CD4-positive, alpha-beta T cell treated with Interferon alpha-2 for 1 hour (primary cell): ENCODE data around the gene PADI6.

Experiments
- DNase-seq, 2 donors: peaks; one replicate each; pipeline ENCODE4 v3.0.0-alpha.2; 2020 to 2022

PADI6 gene

DNA sequence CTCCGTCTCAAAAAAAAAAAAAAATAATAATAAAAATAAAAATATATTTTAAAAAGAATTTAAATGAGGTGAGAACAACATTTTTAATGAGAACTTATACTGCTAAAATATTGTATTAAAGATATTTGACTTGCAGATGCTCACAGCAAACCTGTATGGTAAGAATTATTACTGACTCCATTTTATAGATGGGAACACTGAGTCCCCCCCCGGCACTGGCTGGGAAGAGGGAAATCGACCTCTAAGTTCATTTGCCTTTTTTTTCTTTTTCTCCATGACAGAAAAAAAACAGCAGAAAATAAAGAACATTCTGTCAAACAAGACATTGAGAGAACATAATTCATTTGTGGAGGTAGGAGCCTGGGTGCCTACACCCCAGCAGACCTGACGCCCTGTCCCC, 13.4 kb upstream of the PADI6 start:
- DNase-seq = no peak

DNA sequence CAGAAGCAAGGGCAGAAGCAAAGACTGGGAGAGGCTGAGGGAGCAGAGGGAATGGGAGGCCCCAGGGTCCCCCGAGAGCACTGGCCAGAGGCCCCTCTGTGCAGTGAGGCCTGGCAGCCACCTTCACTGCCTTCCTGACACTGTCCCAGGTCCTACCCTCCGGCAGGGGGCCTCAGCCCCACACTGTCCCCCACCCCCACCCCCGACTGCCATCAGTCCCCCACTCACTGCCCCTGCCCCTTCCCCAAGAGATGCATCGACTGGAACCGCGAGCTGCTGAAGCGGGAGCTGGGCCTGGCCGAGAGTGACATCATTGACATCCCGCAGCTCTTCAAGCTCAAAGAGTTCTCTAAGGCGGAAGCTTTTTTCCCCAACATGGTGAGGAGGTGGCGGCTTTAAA, 13.0 kb upstream of the PADI6 start:
- DNase-seq = no peak

GRCh38 chr1:17359808-17360207, 12.2 kb upstream of the PADI6 start:
- no peak for DNase-seq

DNA sequence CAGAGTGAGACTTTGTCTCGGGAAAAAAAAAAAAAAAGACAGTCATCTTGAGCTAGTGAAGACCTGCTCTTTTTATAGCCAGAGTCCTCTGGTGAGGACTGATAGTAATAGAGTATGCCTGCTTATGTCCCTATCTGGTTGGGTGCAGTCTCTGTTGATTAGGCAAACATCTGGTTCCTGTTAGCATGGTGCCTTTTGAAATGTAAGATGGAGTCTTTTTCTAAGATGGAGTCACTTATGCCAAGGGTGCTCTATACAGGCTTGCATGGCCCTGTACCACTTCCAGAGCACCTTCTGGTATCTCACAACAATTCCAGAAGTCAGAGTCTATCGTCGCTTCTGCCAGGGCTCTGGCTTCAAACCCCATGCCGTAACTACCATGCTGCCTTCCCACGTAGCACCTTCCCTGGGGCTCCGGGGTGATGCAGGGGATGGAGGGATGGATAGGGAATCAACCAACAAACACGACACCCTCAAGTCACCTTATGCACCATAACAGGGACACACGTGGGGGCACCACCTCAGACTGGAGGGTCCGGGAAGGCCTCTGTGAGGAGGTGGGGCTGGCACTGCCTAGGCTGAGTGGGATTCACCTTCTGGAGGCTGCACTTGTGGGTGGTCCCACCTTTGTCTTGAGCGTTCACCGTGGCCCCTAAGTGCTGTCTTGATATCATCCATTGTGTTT, 11.6 kb upstream of the PADI6 start:
- DNase-seq = no peak

GRCh38 chr1:17361687-17362086, 10.3 kb upstream of the PADI6 start:
- no peak for DNase-seq

DNA sequence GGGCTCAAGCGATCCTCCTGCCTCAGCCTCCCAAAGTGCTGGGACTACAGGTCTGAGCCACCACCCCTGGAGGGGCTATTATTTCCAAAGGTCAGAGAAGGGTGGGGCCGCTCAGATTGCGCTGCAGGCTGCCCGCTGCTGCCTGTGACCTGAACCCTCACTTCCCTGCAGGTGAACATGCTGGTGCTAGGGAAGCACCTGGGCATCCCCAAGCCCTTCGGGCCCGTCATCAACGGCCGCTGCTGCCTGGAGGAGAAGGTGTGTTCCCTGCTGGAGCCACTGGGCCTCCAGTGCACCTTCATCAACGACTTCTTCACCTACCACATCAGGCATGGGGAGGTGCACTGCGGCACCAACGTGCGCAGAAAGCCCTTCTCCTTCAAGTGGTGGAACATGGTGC, 8.6 kb upstream of the PADI6 start:
- DNase-seq = no peak

GRCh38 chr1:17363771-17364170, 8.2 kb upstream of the PADI6 start:
- DNase-seq = no peak

DNA sequence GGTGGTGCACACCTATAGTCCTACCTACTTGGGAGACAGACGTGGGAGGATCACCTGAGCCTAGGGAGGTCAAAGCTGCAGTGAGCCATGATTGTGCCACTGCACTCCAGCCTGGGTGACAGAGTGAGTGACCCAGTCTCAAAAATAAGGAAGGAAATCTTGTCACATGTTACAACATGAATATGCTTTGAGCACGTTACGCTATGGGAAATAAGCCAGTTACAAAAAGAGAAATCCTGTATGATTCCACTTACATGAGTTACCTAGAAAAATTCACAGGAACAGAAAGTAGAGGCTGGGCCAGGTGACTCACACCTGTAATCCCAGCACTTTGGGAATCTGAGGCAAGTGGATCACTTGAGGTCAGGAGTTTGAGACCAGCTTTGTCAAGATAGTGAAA, 6.7 kb upstream of the PADI6 start:
- DNase-seq = peak; percentile 3 to 8

DNA sequence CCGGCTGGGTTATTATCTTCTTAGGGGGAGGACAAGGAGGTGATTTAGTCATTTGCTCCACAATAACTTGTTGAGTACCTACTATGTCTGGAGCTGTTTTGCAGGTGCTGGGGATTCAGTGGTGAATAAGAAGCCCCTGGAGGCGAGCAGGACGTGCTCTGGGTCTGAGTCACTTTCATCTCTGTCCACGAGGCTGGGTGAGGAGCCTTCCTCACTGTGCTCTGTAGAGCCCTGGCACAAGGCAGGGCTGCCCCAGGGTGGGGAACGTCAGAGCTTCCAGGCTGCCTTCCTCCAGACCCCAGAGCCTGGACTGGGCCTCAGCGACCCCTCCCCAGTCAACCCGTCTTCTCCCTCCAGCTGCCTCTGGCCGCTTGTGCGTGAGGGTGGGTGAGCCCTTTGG, 2.5 kb upstream of the PADI6 start:
- DNase-seq = no peak

DNA sequence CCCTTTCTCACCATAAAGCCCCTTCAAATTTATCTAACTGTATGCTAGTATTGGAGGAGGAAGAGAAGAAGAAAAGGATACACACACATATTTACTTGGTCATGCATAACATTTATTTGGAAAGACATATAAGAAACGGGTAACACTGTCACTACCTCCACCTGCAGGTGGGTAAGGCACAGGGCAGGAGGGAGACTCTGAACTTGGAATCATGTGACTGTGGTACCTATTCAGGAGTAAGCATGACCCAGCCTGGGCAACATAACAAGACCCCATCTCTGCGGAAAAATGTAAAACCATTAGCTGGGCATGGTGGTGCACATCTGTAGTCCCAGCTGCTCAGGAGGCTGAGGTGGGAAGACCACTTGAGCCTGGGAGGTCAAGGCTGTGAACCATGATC, 1.4 kb upstream of the PADI6 start:
- DNase-seq = no peak

DNA sequence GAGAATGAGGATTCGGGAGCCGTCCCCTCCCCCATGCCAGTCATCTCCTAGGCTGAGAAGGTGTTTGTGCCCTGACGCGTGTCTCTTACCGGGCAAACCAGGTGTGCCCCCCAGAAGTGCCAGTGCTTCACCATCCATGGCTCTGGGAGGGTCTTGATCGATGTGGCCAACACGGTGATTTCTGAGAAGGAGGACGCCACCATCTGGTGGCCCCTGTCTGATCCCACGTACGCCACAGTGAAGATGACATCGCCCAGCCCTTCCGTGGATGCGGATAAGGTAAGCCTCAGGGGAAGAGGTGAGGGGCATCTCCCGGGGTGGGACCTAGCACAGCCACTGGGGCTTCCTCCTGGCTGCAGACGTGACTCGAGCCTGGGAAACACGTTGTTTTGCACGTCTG, 959 bp downstream of the PADI6 start:
- no peak for DNase-seq

DNA sequence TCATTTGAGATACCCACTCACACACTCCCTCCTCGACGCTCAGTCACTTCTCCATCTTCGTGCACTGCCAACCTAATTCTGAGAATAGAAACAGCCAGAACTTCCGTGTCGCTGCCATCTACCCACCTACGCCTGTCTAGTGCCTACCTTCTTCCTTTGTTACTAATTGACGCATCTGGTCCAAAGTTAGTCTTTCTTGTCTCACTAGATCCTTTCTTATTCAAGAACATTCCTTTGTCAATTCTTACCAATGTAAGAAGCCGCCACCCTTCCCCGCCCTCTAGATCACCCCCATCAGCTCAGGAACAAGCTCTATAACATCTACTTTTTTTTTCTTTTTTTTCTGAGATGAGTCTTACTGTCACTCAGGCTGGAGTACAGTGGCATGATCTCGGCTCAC, 3.7 kb downstream of the PADI6 start:
- no peak for DNase-seq

DNA sequence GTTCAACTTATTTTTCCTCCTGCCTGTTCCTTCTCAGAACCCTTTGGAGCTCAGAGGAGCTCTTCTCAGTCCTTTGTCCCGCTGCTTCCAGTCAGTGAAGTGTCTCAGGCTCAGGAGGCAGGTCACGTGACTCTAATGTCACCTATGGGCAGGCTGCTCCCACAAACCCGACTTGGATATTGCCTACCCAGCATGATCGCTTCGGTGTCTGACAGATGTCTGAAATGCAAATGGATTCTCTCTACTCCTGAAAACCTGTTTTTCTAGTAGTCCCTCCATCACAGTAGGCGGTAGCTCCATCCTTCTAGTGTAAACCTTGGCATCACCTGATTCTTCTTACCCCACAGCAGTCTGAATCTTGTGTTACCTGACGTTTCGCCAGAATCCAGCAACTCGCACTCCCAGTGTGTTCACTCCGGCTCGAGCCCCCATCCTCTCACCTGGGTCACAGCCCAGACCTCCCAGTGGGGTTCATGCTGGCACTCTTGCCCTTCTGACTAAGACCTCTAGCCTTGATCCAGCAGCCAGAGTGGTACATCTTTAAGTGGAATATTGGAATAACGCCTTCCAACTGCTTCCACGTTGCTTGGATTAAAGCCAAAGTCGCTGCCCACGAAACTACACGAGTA, 5.4 kb downstream of the PADI6 start:
- no peak for DNase-seq

DNA sequence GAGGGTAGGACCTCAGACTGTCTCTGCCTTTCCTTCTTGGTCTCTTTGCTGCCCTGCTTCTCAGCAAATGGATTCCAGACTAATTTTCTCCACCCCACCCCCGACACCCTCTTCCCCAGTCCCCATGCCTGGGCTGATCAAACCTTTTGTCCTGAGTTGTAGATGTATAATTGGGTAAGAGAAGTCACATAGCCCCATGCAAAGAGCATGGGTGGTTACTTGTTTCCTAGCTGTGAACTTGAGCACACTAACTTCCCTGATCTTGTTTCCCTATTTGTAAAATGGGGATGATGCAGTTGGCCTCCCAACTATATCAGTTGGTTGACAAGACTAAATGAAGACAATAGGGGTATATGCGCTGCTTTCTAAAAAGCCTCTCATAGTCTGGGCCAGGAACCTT, 9.2 kb downstream of the PADI6 start:
- no peak for DNase-seq

DNA sequence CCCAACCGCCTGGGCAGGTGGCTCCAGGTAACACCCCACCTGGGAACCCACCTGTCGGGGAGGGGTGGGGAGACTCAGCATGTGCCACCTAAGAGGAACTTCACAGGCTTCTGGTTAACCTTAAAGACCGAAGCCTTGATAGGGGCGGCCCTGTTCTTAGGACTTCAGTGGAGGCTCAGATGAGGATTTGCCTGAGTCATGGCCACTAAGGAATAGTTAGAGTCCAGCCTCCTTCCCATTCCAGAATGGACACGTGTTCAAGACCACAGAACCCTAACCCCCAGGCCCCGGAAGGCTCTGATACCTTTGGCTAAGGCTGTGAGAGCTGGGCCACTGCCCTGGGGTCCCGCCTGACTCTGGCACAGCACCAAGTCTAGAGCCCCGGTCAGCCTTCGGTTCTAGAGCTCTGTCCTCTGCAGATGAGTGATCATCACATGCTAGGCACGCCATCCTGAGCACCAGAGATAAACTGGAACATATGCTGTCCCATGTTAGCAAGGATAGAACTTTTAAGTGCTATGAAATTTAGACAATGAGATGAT, 20.3 kb downstream of the PADI6 start:
- DNase-seq = no peak

GRCh38 chr1:17393230-17393629, 21.2 kb downstream of the PADI6 start:
- DNase-seq = peak in 1 of 2 donors; percentile 11

- DNase-seq = peak in 1 of 2 donors; percentile 18
Measured at GRCh38 chr1:17397910-17398695, 26.1 kb downstream of the PADI6 start.

DNA sequence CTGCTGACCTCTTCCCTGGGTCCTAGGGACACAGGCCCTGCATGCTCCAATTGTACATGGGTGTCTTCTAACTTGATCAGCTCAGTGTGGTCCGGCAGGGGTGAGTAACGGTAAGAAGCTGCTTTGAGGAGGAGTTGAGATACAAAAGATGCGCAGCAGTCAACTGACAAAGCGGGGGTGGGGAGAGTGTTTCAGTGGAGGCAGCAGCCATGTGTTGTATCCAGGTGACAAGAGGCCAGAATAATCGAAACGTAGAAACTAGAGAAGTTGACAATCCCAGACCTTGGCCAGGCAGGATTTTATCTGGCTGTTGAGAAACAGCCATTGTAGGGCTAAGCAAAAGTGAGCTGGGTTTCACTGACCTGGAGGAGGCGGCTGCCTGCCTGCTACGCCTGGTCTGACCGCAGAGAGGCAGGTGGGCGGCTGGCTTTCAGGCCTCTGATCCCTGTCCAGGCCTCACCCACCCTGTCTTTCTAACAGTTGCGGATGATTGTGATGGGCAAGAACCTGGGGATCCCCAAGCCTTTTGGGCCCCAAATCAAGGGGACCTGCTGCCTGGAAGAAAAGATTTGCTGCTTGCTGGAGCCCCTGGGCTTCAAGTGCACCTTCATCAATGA, 28.8 kb downstream of the PADI6 start:
- DNase-seq = no peak

DNA sequence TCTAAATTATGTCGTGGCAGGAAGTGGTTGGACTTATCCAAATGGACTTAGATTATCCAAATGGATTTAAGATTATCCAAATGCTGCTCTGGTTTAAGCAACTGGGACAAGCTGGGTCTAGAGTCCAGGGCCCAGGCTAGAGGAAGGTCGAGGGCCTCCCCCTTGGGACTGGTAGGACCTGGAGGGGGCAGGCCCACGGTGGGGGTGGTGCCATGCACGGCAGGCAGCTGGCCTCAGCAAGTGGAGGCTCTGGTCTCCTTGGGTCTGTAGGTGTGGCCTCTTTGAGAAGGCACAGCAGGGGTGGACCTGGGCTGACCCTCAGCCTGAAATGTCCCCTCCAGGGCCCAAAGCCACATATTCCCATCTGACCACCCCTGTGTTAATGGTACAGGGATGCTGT, 29.8 kb downstream of the PADI6 start:
- no peak for DNase-seq

- no peak for DNase-seq
Measured at GRCh38 chr1:17403081-17403480, 31.1 kb downstream of the PADI6 start.

GRCh38 chr1:17404034-17404684, 32.2 kb downstream of the PADI6 start:
- DNase-seq = no peak

GRCh38 chr1:17404820-17405219, 32.8 kb downstream of the PADI6 start:
- no peak for DNase-seq
